Caco-2 (cell line): ENCODE results near the gene C15orf39. TPM values are rescaled to one million over a fixed set of nuclear protein-coding genes. Genes with fewer than 3 reads are reported as not detected.
A peak's percentile ranks its signal among the peaks of the same experiment; 100 is the strongest.

Experiments used
- BruUV-seq: library from RNA; stranded (reverse); fragments of 400-500 nt; replicated peaks from 2 replicates; lab custom pipeline; 2021; lab: Mats Ljungman, UMichigan
- CTCF ChIA-PET: fragments of 300-600 bp; sonication (Branson Sonifier 250); formaldehyde crosslinking; loops from one replicate; lab custom pipeline; 2022; ENCODE audit warnings: antibody characterized with exemption; lab: Charles Lee
- POLR2A ChIA-PET: fragments of 300-600 bp; sonication (Branson Sonifier 250); formaldehyde crosslinking; loops from one replicate; lab custom pipeline; 2022; ENCODE audit warnings: antibody characterized with exemption; lab: Charles Lee
- DNase-seq, 2 experiments: peaks; one replicate each; pipeline versions ENCODE4 v3.0.0 to v3.0.0-alpha.2; 2020 to 2022
- H3K27me3 ChIP-seq: replicated peaks from 2 replicates; pipeline ENCODE4 v1.6.0; 2011; ENCODE audit warnings: low read length; ENCODE audit not compliant: control insufficient read depth, insufficient read depth
- H3K36me3 ChIP-seq: 2 replicates; pipeline ENCODE4 v1.5.1; 2011; ENCODE audit warnings: low read length; ENCODE audit not compliant: control insufficient read depth, insufficient read depth
- H3K4me1 ChIP-seq: fragments of 250-450 bp; sonication (Bioruptor Pico); 2 replicates; pipeline ENCODE4 v1.5.1; 2020; ENCODE audit warnings: mild to moderate bottlenecking
- H3K4me3 ChIP-seq: 2 replicates; pipeline ENCODE4 v1.5.1; 2011; ENCODE audit warnings: low read depth, mild to moderate bottlenecking, control low read depth, low read length
- H3K9me3 ChIP-seq: fragments of 250-450 bp; sonication (Bioruptor Pico); 2 replicates; pipeline ENCODE4 v1.5.1; 2020; ENCODE audit warnings: mild to moderate bottlenecking, moderate library complexity
- H3K27ac Mint-ChIP-seq: one replicate; pipeline ENCODE4 v1.8.0; 2022; ENCODE audit warnings: mixed read lengths; ENCODE audit not compliant: unreplicated experiment
- H3K27me3 Mint-ChIP-seq: one replicate; pipeline ENCODE4 v1.8.0; 2022; ENCODE audit warnings: mixed read lengths; ENCODE audit not compliant: insufficient read depth, unreplicated experiment
- H3K36me3 Mint-ChIP-seq: one replicate; pipeline ENCODE4 v1.8.0; 2022; ENCODE audit warnings: mild to moderate bottlenecking, mixed read lengths; ENCODE audit not compliant: insufficient read depth, unreplicated experiment
- H3K4me1 Mint-ChIP-seq: one replicate; pipeline ENCODE4 v1.8.0; 2022; ENCODE audit warnings: low read depth, mixed read lengths; ENCODE audit not compliant: unreplicated experiment
- H3K4me3 Mint-ChIP-seq: one replicate; pipeline ENCODE4 v1.8.0; 2022; ENCODE audit warnings: mild to moderate bottlenecking, moderate library complexity, mixed read lengths; ENCODE audit not compliant: unreplicated experiment
- H3K9me3 Mint-ChIP-seq: one replicate; pipeline ENCODE4 v1.8.0; 2022; ENCODE audit warnings: mixed read lengths; ENCODE audit not compliant: unreplicated experiment
- CTCF ChIP-seq, 2 experiments: fragments of 200-600 bp in 1 of 2; IDR thresholded peaks; 1 replicate in 1 of 2; 2 replicates in 1 of 2; pipeline versions ENCODE4 v1.5.1 to v1.8.0; 2011 to 2022; ENCODE audit warnings: antibody characterized with exemption in 1 of 2, control low read depth in 1 of 2, inconsistent platforms in 1 of 2, low read depth in 1 of 2, low read length in 1 of 2, mild to moderate bottlenecking in 1 of 2, moderate library complexity in 1 of 2; ENCODE audit not compliant: insufficient read depth in 1 of 2, severe bottlenecking in 1 of 2, unreplicated experiment in 1 of 2
- intact Hi-C: fragments of 100-400 bp; cut with micrococcal nuclease; formaldehyde crosslinking; loops from one replicate; pipeline ENCODE4 v1.10.0; 2022; ENCODE audit not compliant: unreplicated experiment
- total RNA-seq: library from RNA; stranded (reverse); gene quantifications from 2 replicates; pipeline ENCODE4 v1.2.3, GENCODE V29; 2022

C15orf39 gene
- total RNA-seq, 1 experiment from 2014 or later = 48.2 TPM

- peaks cover 42% of the 10 kb centered on the region for H3K4me1 Mint-ChIP-seq
- Histone ChIP-seq H3K4me3 (no peak overlapping the region), H3K27me3 (no peaks in the 10 kb centered on the region), H3K4me1 (peaks cover 59% of the 10 kb centered on the region), H3K36me3 (no peaks in the 10 kb centered on the region), H3K9me3 (0 out of 2 replicates have a peak, but pooled peaks cover 5% of the 10 kb centered on the region)
- TF ChIP-seq CTCF (IDR thresholded peaks at IDR 0.05; ENCODE audit: insufficient read depth in 1 of 2, low read depth in 1 of 2, low read length in 1 of 2, severe bottlenecking in 1 of 2, unreplicated experiment in 1 of 2) = peak; percentile 23 to 40
- peaks cover 6% of the 10 kb centered on the region for H3K36me3 Mint-ChIP-seq
- intact Hi-C loops = no loop called here
- H3K27ac Mint-ChIP-seq = peak overlapping the region; percentile 83
- no peaks in the 10 kb centered on the region for H3K9me3 Mint-ChIP-seq
- peak; percentile 60 to 82 for DNase-seq
- POLR2A ChIA-PET = interaction anchor here (0.7 to 2.6 kb wide), 4 partner anchors 19 to 116 kb away, joined by 3 to 25 read pairs (median 10); partner anchors contain the start of gene C15orf39
- H3K4me3 Mint-ChIP-seq = peak overlapping the region; percentile 59
- CTCF ChIA-PET = interaction anchor here (0.6 to 3.3 kb wide), 7 partner anchors 18 to 139 kb away, joined by 3 to 36 read pairs (median 4); partner anchors contain the start of gene C15orf39
- H3K27me3 Mint-ChIP-seq = no peaks in the 10 kb centered on the region
- BruUV-seq = no TSS peak
These were observed 19.2 kb upstream of the C15orf39 start for GRCh38 chr15:75182187-75183131.

GRCh38 chr15:75185271-75186029, 16.2 kb upstream of the C15orf39 start:
- peaks cover 31% of the 10 kb centered on the region for H3K4me1 ChIP-seq
- no peaks in the 10 kb centered on the region for H3K36me3 ChIP-seq
- Mint-ChIP-seq H3K36me3 (peaks cover 6% of the 10 kb centered on the region), H3K4me3 (no peak overlapping the region), H3K9me3 (peaks cover 11% of the 10 kb centered on the region), H3K4me1 (peaks cover 24% of the 10 kb centered on the region), H3K27me3 (no peaks in the 10 kb centered on the region), H3K27ac (no peak overlapping the region)
- no TSS peak for BruUV-seq
- ChIA-PET POLR2A (no interaction called here), CTCF (interaction anchor here (0.7 to 0.9 kb wide), 2 partner anchors 49 to 156 kb away, joined by 3 to 4 read pairs; no protein-coding TSS in a partner anchor)
- H3K4me3 ChIP-seq = no peak overlapping the region
- peaks cover 7% of the 10 kb centered on the region; the same call in 1 of the 2 replicates for H3K9me3 ChIP-seq
- TF ChIP-seq CTCF (IDR thresholded peaks at IDR 0.05; ENCODE audit: insufficient read depth in 1 of 2, low read depth in 1 of 2, low read length in 1 of 2, severe bottlenecking in 1 of 2, unreplicated experiment in 1 of 2) = no peak
- intact Hi-C loops = no loop called here
- no peak for DNase-seq
- no peaks in the 10 kb centered on the region for H3K27me3 ChIP-seq

- ChIA-PET POLR2A (no interaction called here), CTCF (no interaction called here)
- peaks cover 18% of the 10 kb centered on the region for H3K4me1 Mint-ChIP-seq
These were observed 15.6 kb upstream of the C15orf39 start for GRCh38 chr15:75186044-75186443.

More at GRCh38 chr15:75186044-75186443, 15.6 kb upstream of the C15orf39 start:
- Histone ChIP-seq H3K4me1 (peaks cover 26% of the 10 kb centered on the region), H3K36me3 (no peaks in the 10 kb centered on the region), H3K4me3 (no peak overlapping the region), H3K27me3 (no peaks in the 10 kb centered on the region), H3K9me3 (peaks cover 13% of the 10 kb centered on the region)
- intact Hi-C loops = no loop called here
- Mint-ChIP-seq H3K27me3 (no peaks in the 10 kb centered on the region), H3K36me3 (peaks cover 6% of the 10 kb centered on the region), H3K4me3 (no peak overlapping the region), H3K9me3 (peaks cover 11% of the 10 kb centered on the region), H3K27ac (no peak overlapping the region)
- TF ChIP-seq CTCF (IDR thresholded peaks at IDR 0.05; ENCODE audit: insufficient read depth in 1 of 2, low read depth in 1 of 2, low read length in 1 of 2, severe bottlenecking in 1 of 2, unreplicated experiment in 1 of 2) = no peak
- DNase-seq = no peak
- no TSS peak for BruUV-seq
